Activated naive CD8-positive, alpha-beta T cell treated with anti-CD3 and anti-CD28 coated beads for 36 hours (primary cell): ENCODE measurements around the gene FBXL13. TPM values are rescaled to one million over a fixed set of nuclear protein-coding genes. Genes with fewer than 3 reads are reported as not detected.
"Not testable (repeated sequence)": the region's sequence is repeated elsewhere in the genome, so short reads cannot be mapped to it uniquely, and the experiment has no call there.

Experiments used
- DNase-seq: peaks from one replicate; pipeline ENCODE4 v3.0.0; 2021
- H3K27ac Mint-ChIP-seq: one replicate; pipeline ENCODE4 v1.8.0; 2022; ENCODE audit warnings: mild to moderate bottlenecking, moderate library complexity, mixed read lengths
- H3K27me3 Mint-ChIP-seq: one replicate; pipeline ENCODE4 v1.8.0; 2022; ENCODE audit warnings: mild to moderate bottlenecking, mixed read lengths
- H3K36me3 Mint-ChIP-seq: one replicate; pipeline ENCODE4 v1.8.0; 2021; ENCODE audit warnings: mild to moderate bottlenecking, mixed read lengths
- H3K4me1 Mint-ChIP-seq: one replicate; pipeline ENCODE4 v1.8.0; 2021; ENCODE audit warnings: mixed read lengths
- H3K4me3 Mint-ChIP-seq: one replicate; pipeline ENCODE4 v1.8.0; 2022; ENCODE audit warnings: mild to moderate bottlenecking, moderate library complexity, mixed read lengths
- H3K9me3 Mint-ChIP-seq: one replicate; pipeline ENCODE4 v1.8.0; 2022; ENCODE audit warnings: mixed read lengths
- total RNA-seq, 2 experiments: library from RNA; stranded (reverse); gene quantifications; one replicate each; pipeline ENCODE4 v1.2.3, GENCODE V29; 2021

The FBXL13 gene
- total RNA-seq, 2 experiments from 2014 or later = 0.78 to 0.82 TPM

GRCh38 chr7:103023578-103023977, 51.0 kb downstream of the FBXL13 start:
- H3K27me3 Mint-ChIP-seq, H3K4me3 Mint-ChIP-seq, DNase-seq, H3K4me1 Mint-ChIP-seq, H3K27ac Mint-ChIP-seq: not testable (repeated sequence)
- peaks cover 19% of the 10 kb centered on the region for H3K9me3 Mint-ChIP-seq
- peaks cover 29% of the 10 kb centered on the region for H3K36me3 Mint-ChIP-seq

GRCh38 chr7:103021490-103021889, 53.1 kb downstream of the FBXL13 start:
- not testable (repeated sequence) for H3K4me1 Mint-ChIP-seq, H3K4me3 Mint-ChIP-seq, H3K27me3 Mint-ChIP-seq, H3K27ac Mint-ChIP-seq, DNase-seq
- H3K36me3 Mint-ChIP-seq = peaks cover 36% of the 10 kb centered on the region
- H3K9me3 Mint-ChIP-seq = peaks cover 23% of the 10 kb centered on the region

GRCh38 chr7:103020876-103021275, 53.7 kb downstream of the FBXL13 start:
- H3K27me3 Mint-ChIP-seq, H3K4me1 Mint-ChIP-seq, H3K4me3 Mint-ChIP-seq, DNase-seq, H3K27ac Mint-ChIP-seq: not testable (repeated sequence)
- Mint-ChIP-seq H3K9me3 (peaks cover 23% of the 10 kb centered on the region), H3K36me3 (peaks cover 36% of the 10 kb centered on the region)

- not testable (repeated sequence) for DNase-seq, H3K27me3 Mint-ChIP-seq, H3K4me3 Mint-ChIP-seq, H3K4me1 Mint-ChIP-seq, H3K27ac Mint-ChIP-seq
- Mint-ChIP-seq H3K36me3 (peaks cover 42% of the 10 kb centered on the region), H3K9me3 (peaks cover 25% of the 10 kb centered on the region)
These were observed 56.3 kb downstream of the FBXL13 start for GRCh38 chr7:103018295-103018694.

GRCh38 chr7:103011650-103012049, 62.9 kb downstream of the FBXL13 start:
- H3K36me3 Mint-ChIP-seq = peaks cover 15% of the 10 kb centered on the region
- peaks cover 1% of the 10 kb centered on the region for H3K9me3 Mint-ChIP-seq
- peaks cover 2% of the 10 kb centered on the region for H3K27me3 Mint-ChIP-seq
- no peak for DNase-seq
- no peak overlapping the region for H3K27ac Mint-ChIP-seq
- H3K4me1 Mint-ChIP-seq = no peaks in the 10 kb centered on the region
- no peak overlapping the region for H3K4me3 Mint-ChIP-seq

- Mint-ChIP-seq H3K9me3 (no peaks in the 10 kb centered on the region), H3K36me3 (peaks cover 18% of the 10 kb centered on the region), H3K4me1 (no peaks in the 10 kb centered on the region), H3K4me3 (no peak overlapping the region), H3K27me3 (peaks cover 2% of the 10 kb centered on the region), H3K27ac (no peak overlapping the region)
- no peak for DNase-seq
These were observed 64.4 kb downstream of the FBXL13 start for GRCh38 chr7:103010211-103010610.

- H3K4me1 Mint-ChIP-seq = no peaks in the 10 kb centered on the region
- no peak for DNase-seq
- no peak overlapping the region for H3K4me3 Mint-ChIP-seq
- H3K9me3 Mint-ChIP-seq = no peaks in the 10 kb centered on the region
- H3K27me3 Mint-ChIP-seq = peaks cover 2% of the 10 kb centered on the region
- H3K36me3 Mint-ChIP-seq = peaks cover 21% of the 10 kb centered on the region
- H3K27ac Mint-ChIP-seq = no peak overlapping the region
These were observed 65.0 kb downstream of the FBXL13 start for GRCh38 chr7:103009466-103010185.

GRCh38 chr7:103003004-103003403, 71.6 kb downstream of the FBXL13 start:
- no peak for DNase-seq
- H3K9me3 Mint-ChIP-seq = peaks cover 19% of the 10 kb centered on the region
- peaks cover 28% of the 10 kb centered on the region for H3K36me3 Mint-ChIP-seq
- H3K27ac Mint-ChIP-seq = no peak overlapping the region
- no peaks in the 10 kb centered on the region for H3K4me1 Mint-ChIP-seq
- no peaks in the 10 kb centered on the region for H3K27me3 Mint-ChIP-seq
- H3K4me3 Mint-ChIP-seq = no peak overlapping the region

- peaks cover 27% of the 10 kb centered on the region for H3K36me3 Mint-ChIP-seq
- H3K27me3 Mint-ChIP-seq = no peaks in the 10 kb centered on the region
- H3K27ac Mint-ChIP-seq = no peak overlapping the region
- H3K9me3 Mint-ChIP-seq = peaks cover 19% of the 10 kb centered on the region
- H3K4me3 Mint-ChIP-seq = no peak overlapping the region
- H3K4me1 Mint-ChIP-seq = no peaks in the 10 kb centered on the region
- DNase-seq = no peak
These were observed 73.4 kb downstream of the FBXL13 start for GRCh38 chr7:103001210-103001609.

GRCh38 chr7:102996957-102997356, 77.6 kb downstream of the FBXL13 start:
- Mint-ChIP-seq H3K27ac (no peak overlapping the region), H3K9me3 (peaks cover 7% of the 10 kb centered on the region), H3K36me3 (peaks cover 8% of the 10 kb centered on the region), H3K4me3 (no peak overlapping the region), H3K4me1 (no peaks in the 10 kb centered on the region), H3K27me3 (no peaks in the 10 kb centered on the region)
- no peak for DNase-seq

- not testable (repeated sequence) for H3K27me3 Mint-ChIP-seq, DNase-seq, H3K4me1 Mint-ChIP-seq, H3K9me3 Mint-ChIP-seq, H3K27ac Mint-ChIP-seq, H3K4me3 Mint-ChIP-seq, H3K36me3 Mint-ChIP-seq
These were observed 79.0 kb downstream of the FBXL13 start for GRCh38 chr7:102995609-102996008.

GRCh38 chr7:102994567-102994966, 80.0 kb downstream of the FBXL13 start:
- Mint-ChIP-seq H3K4me3 (no peak overlapping the region), H3K27me3 (no peaks in the 10 kb centered on the region), H3K27ac (no peak overlapping the region), H3K4me1 (no peaks in the 10 kb centered on the region), H3K9me3 (no peaks in the 10 kb centered on the region), H3K36me3 (no peaks in the 10 kb centered on the region)
- no peak for DNase-seq

GRCh38 chr7:102993718-102994029, 80.9 kb downstream of the FBXL13 start:
- no peaks in the 10 kb centered on the region for H3K36me3 Mint-ChIP-seq
- no peaks in the 10 kb centered on the region for H3K27me3 Mint-ChIP-seq
- no peaks in the 10 kb centered on the region for H3K9me3 Mint-ChIP-seq
- no peaks in the 10 kb centered on the region for H3K4me1 Mint-ChIP-seq
- H3K4me3 Mint-ChIP-seq = no peak overlapping the region
- no peak for DNase-seq
- no peak overlapping the region for H3K27ac Mint-ChIP-seq

- no peaks in the 10 kb centered on the region for H3K4me1 Mint-ChIP-seq
- no peaks in the 10 kb centered on the region for H3K27me3 Mint-ChIP-seq
- DNase-seq = no peak
- H3K27ac Mint-ChIP-seq = no peak overlapping the region
- no peak overlapping the region for H3K4me3 Mint-ChIP-seq
- H3K36me3 Mint-ChIP-seq = no peaks in the 10 kb centered on the region
- H3K9me3 Mint-ChIP-seq = no peaks in the 10 kb centered on the region
These were observed 81.5 kb downstream of the FBXL13 start for GRCh38 chr7:102992938-102993717.

GRCh38 chr7:102992509-102992937, 82.1 kb downstream of the FBXL13 start:
- Mint-ChIP-seq H3K9me3 (no peaks in the 10 kb centered on the region), H3K36me3 (no peaks in the 10 kb centered on the region)

More at GRCh38 chr7:102992509-102992937, 82.1 kb downstream of the FBXL13 start:
- no peak overlapping the region for H3K27ac Mint-ChIP-seq
- H3K27me3 Mint-ChIP-seq = no peaks in the 10 kb centered on the region
- DNase-seq = no peak
- H3K4me3 Mint-ChIP-seq = no peak overlapping the region
- no peaks in the 10 kb centered on the region for H3K4me1 Mint-ChIP-seq
